ENCODE data around the gene TRIM69.

TRIM69 gene

GRCh38 chr15:44810237-44810636 lies 73.9 kb downstream of the TRIM69 start:
- DNase-seq: no peak

DNA sequence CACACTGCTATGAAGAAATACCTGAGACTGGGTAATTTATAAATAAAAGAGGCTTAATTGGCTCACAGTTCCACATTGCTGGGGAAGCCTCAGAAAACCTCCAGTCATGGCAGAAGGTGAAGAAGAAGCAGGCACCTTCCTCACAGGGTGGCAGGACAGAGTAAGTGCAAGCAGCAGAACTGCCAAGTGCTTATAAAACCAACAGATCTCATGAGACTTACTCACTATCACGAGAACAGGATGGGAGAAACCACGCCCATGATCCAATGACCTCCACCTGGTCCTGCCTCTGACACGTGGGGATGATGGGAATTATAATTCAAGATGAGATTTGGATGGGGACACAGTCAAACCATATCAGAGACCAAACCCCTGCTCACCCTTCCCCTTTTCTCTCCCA lies 75.0 kb downstream of the TRIM69 start:
- DNase-seq: no peak

GRCh38 chr15:44812029-44812517 lies 75.7 kb downstream of the TRIM69 start:
- DNase-seq: no peak

GRCh38 chr15:44813231-44813630 lies 76.9 kb downstream of the TRIM69 start:
- no peak for DNase-seq
